ENCODE data around the gene GUSB.

DNA sequence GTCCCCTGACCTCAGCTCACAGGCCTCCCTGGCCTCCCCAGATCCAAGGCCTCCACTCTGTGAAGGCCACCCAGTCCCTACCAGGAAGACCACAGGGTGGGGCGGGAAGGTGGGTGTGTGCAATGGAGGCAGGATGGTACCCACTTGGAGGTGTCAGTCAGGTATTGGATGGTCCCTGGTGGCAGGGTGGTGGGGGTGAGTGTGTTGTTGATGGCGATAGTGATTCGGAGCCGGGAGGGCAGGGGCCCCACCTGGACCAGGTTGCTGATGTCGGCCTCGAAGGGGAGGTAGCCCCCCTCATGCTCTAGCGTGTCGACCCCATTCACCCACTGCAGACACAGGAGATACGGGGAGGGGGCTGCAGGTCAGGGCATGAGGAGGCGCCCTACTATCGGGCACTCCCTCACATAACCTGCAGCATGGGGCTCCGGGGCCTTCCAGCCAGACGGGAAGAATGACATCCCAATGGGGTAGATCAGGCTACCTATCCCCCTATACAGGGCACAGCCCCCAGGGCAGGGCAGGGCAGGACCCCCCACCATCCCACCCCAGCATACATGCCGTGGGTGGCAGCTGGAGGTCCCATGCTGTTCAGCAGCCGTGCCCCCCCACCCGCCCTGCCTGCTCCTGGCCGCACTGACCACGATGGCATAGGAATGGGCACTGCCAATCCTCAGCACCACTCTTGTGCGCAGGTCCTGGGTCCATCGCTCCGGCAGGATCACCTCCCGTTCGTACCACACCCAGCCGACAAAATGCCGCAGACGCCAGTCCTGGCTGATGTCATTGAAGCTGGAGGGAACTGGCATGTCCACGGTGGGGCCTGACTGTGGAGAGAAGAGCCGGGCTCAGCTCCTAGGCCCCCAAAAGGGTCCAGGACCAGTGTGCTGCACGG, 2.2 kb downstream of the GUSB start:
- TF ChIP-seq, protein P1, sequence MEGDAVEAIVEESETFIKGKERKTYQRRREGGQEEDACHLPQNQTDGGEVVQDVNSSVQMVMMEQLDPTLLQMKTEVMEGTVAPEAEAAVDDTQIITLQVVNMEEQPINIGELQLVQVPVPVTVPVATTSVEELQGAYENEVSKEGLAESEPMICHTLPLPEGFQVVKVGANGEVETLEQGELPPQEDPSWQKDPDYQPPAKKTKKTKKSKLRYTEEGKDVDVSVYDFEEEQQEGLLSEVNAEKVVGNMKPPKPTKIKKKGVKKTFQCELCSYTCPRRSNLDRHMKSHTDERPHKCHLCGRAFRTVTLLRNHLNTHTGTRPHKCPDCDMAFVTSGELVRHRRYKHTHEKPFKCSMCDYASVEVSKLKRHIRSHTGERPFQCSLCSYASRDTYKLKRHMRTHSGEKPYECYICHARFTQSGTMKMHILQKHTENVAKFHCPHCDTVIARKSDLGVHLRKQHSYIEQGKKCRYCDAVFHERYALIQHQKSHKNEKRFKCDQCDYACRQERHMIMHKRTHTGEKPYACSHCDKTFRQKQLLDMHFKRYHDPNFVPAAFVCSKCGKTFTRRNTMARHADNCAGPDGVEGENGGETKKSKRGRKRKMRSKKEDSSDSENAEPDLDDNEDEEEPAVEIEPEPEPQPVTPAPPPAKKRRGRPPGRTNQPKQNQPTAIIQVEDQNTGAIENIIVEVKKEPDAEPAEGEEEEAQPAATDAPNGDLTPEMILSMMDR (conservative IDR thresholded peaks at IDR 0.05; ENCODE audit: low read length) = no peak
- TF ChIP-seq EZH2phosphoT487 (IDR thresholded peaks at IDR 0.05; ENCODE audit: borderline replicate concordance, low read depth, low read length) = no peak
